ENCODE results near the gene MRM3.

DNA sequence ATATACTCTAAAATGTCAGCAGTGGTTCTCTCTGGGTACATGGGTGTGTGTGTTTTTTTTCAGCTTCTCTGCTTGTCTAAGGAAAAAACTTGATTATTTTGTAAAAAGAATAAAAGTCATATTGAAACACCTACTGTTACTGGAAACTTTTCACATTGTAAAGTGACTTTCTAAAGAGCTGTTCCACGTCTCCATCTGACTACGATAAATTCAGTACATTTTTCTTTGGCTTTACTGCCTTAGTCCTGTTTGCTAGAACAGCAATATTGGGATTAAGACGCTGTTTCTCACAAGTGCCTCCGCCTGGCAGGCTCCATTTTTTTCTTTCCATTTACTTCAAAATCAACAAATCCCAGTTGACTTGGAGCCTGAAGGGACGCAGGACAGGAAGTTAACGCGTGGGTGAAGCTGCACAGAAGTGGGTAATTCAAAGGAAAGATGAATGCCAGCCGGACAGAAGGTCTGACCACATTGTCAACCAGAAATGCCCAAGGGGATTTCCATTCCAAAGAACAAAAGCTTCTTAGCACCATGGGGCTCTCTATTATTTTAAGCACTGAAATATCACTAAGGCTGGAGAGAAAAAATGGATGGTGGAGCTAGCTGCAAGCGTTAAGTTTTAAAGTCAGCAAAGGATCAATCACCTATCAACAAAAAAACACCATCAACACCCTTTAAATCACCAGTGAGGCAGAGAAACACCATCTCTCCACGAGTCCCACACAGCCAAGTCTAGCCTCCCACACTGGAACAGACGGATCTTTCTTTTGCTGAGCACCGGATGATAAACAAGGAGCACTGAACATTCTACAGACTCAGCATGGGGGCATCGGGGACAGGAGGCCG, 8.5 kb upstream of the MRM3 start:
- TF ChIP-seq, protein P1, sequence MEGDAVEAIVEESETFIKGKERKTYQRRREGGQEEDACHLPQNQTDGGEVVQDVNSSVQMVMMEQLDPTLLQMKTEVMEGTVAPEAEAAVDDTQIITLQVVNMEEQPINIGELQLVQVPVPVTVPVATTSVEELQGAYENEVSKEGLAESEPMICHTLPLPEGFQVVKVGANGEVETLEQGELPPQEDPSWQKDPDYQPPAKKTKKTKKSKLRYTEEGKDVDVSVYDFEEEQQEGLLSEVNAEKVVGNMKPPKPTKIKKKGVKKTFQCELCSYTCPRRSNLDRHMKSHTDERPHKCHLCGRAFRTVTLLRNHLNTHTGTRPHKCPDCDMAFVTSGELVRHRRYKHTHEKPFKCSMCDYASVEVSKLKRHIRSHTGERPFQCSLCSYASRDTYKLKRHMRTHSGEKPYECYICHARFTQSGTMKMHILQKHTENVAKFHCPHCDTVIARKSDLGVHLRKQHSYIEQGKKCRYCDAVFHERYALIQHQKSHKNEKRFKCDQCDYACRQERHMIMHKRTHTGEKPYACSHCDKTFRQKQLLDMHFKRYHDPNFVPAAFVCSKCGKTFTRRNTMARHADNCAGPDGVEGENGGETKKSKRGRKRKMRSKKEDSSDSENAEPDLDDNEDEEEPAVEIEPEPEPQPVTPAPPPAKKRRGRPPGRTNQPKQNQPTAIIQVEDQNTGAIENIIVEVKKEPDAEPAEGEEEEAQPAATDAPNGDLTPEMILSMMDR (IDR thresholded peaks at IDR 0.05) = no peak
- TF ChIP-seq POLR2A (IDR thresholded peaks at IDR 0.05) = no peak
